GM12872 (cell line): ENCODE data around the gene SPEF2.

ENCODE experiments used
- CTCF ChIP-seq: IDR thresholded peaks from 3 replicates; pipeline ENCODE4 v1.5.1; 2011; ENCODE audit warnings: low read depth, mild to moderate bottlenecking, low read length, moderate library complexity; ENCODE audit not compliant: insufficient read depth

Gene SPEF2

GRCh38 chr5:35709688-35710087 is 92.0 kb downstream of the SPEF2 start:
- no peak for TF ChIP-seq CTCF

- no peak for TF ChIP-seq CTCF
Observed at GRCh38 chr5:35717718-35718117, 100.1 kb downstream of the SPEF2 start.

GRCh38 chr5:35735718-35736117 is 118.1 kb downstream of the SPEF2 start:
- TF ChIP-seq CTCF = no peak

GRCh38 chr5:35736280-35736679 is 118.6 kb downstream of the SPEF2 start:
- no peak for TF ChIP-seq CTCF

- no peak for TF ChIP-seq CTCF
Observed at GRCh38 chr5:35741126-35741716, 123.6 kb downstream of the SPEF2 start.

- TF ChIP-seq CTCF = no peak
Observed at GRCh38 chr5:35741971-35742370, 124.3 kb downstream of the SPEF2 start.

GRCh38 chr5:35743644-35744043 is 126.0 kb downstream of the SPEF2 start:
- no peak for TF ChIP-seq CTCF
